SK-N-SH (cell line): ENCODE measurements around the gene MTURN. TPM values are rescaled to one million over a fixed set of nuclear protein-coding genes. Genes with fewer than 3 reads are reported as not detected.

ENCODE experiments used
- CTCF ChIA-PET: fragments of 300-600, 350-600 bp; formaldehyde crosslinking; extraction: SDS; loops from one replicate; lab custom pipeline; 2021; lab: Yijun Ruan, JAX
- POLR2A ChIA-PET: fragments of 350-600 bp; sonication (Branson Sonifier 250); formaldehyde crosslinking; extraction: SDS; loops from one replicate; lab custom pipeline; 2020; ENCODE audit warnings: antibody characterized with exemption, inconsistent platforms; lab: Yijun Ruan, JAX
- DNase-seq: peaks from one replicate; pipeline ENCODE4 v3.0.0; 2012
- H2AFZ ChIP-seq: fragments of 200-600 bp; sonication (generic); 2 replicates; pipeline ENCODE4 v1.8.1; 2016; ENCODE audit warnings: antibody characterized with exemption, mild to moderate bottlenecking, low read depth
- H3F3A ChIP-seq: fragments of 200-600 bp; sonication (generic); replicated peaks from 2 replicates; pipeline ENCODE3; 2016; ENCODE audit warnings: antibody characterized with exemption, mild to moderate bottlenecking; ENCODE audit not compliant: insufficient read depth
- H3K27ac ChIP-seq, 2 experiments: fragments of 200-500 bp in 1 of 2; fragments of 200-600 bp in 1 of 2; sonication (Bioruptor generic) in 1 of 2; sonication (generic), shearing (Covaris generic) in 1 of 2; 2 replicates each; pipeline versions ENCODE4 v1.5.1 to v1.6.1; 2014 to 2016; ENCODE audit warnings: low read depth in 2 of 2, inconsistent platforms in 1 of 2, low read length in 1 of 2, mild to moderate bottlenecking in 1 of 2, mixed read lengths in 1 of 2
- H3K27me3 ChIP-seq: fragments of 200-600 bp; sonication (generic), shearing (Covaris generic); 2 replicates; pipeline ENCODE4 v1.6.1; 2016; ENCODE audit warnings: mixed run types; ENCODE audit not compliant: insufficient read depth
- H3K36me3 ChIP-seq, 2 experiments: fragments of 200-500 bp in 1 of 2; fragments of 200-600 bp in 1 of 2; sonication (Bioruptor generic) in 1 of 2; sonication (generic) in 1 of 2; replicated peaks in 1 of 2; 2 replicates each; pipeline versions ENCODE3 to v1.5.1; 2014 to 2016; ENCODE audit warnings: low read length in 1 of 2, mild to moderate bottlenecking in 1 of 2; ENCODE audit not compliant: insufficient read depth in 2 of 2, control insufficient read depth in 1 of 2
- H3K4me1 ChIP-seq, 2 experiments: fragments of 200-500 bp in 1 of 2; fragments of 200-600 bp in 1 of 2; sonication (Bioruptor generic) in 1 of 2; sonication (generic), shearing (Covaris generic) in 1 of 2; 2 replicates each; pipeline versions ENCODE4 v1.5.1 to v1.6.1; 2014 to 2016; ENCODE audit warnings: low read depth in 1 of 2, low read length in 1 of 2, mixed run types in 1 of 2; ENCODE audit not compliant: insufficient read depth in 2 of 2, control insufficient read depth in 1 of 2
- H3K4me2 ChIP-seq: fragments of 200-600 bp; sonication (generic), shearing (Covaris generic); 2 replicates; pipeline ENCODE4 v1.6.1; 2017; ENCODE audit warnings: mixed run types
- H3K4me3 ChIP-seq, 2 experiments: fragments of 200-500 bp in 1 of 2; fragments of 200-600 bp in 1 of 2; sonication (Bioruptor generic) in 1 of 2; sonication (generic), shearing (Covaris generic) in 1 of 2; 2 replicates each; pipeline versions ENCODE4 v1.5.1 to v1.8.1; 2014 to 2016; ENCODE audit warnings: low read depth in 2 of 2, inconsistent platforms in 1 of 2, low read length in 1 of 2, mild to moderate bottlenecking in 1 of 2, mixed read lengths in 1 of 2, moderate library complexity in 1 of 2
- H3K79me2 ChIP-seq: fragments of 200-600 bp; sonication (generic); 2 replicates; pipeline ENCODE4 v1.8.1; 2017; ENCODE audit warnings: mild to moderate bottlenecking; ENCODE audit not compliant: insufficient read depth
- H3K9ac ChIP-seq: fragments of 200-600 bp; sonication (generic); 2 replicates; pipeline ENCODE4 v1.6.1; 2017; ENCODE audit warnings: mixed run types
- H3K9me2 ChIP-seq: fragments of 200-600 bp; sonication (generic); 2 replicates; pipeline ENCODE4 v1.6.1; 2017; ENCODE audit warnings: mixed run types
- H3K9me3 ChIP-seq: fragments of 200-600 bp; sonication (generic); 2 replicates; pipeline ENCODE4 v1.6.1; 2017; ENCODE audit warnings: mixed run types, mild to moderate bottlenecking, moderate library complexity
- H4K20me1 ChIP-seq: fragments of 200-600 bp; sonication (generic); 2 replicates; pipeline ENCODE4 v1.6.1; 2017; ENCODE audit warnings: mild to moderate bottlenecking, mixed run types; ENCODE audit not compliant: insufficient read depth
- ELF1 ChIP-seq: IDR thresholded peaks from 2 replicates; pipeline ENCODE4 v1.4.0; 2012
- FOSL2 ChIP-seq: IDR thresholded peaks from 2 replicates; pipeline ENCODE4 v1.4.0; 2012; ENCODE audit warnings: low read depth, mild to moderate bottlenecking, moderate library complexity, borderline replicate concordance
- FOXJ3 ChIP-seq: sonication (generic); formaldehyde crosslinking; IDR thresholded peaks from 2 replicates; pipeline ENCODE4 v1.5.1; 2020; ENCODE audit warnings: mild to moderate bottlenecking, missing genetic modification reagents
- FOXM1 ChIP-seq: IDR thresholded peaks from 2 replicates; pipeline ENCODE4 v1.4.0; 2012; ENCODE audit warnings: low read depth, mild to moderate bottlenecking
- NFIC ChIP-seq: IDR thresholded peaks from 2 replicates; pipeline ENCODE4 v1.4.0; 2012; ENCODE audit warnings: borderline replicate concordance
- NRF1 ChIP-seq: IDR thresholded peaks from 2 replicates; pipeline ENCODE4 v1.6.1; 2012; ENCODE audit warnings: low read depth, mild to moderate bottlenecking, low read length
- POLR2AphosphoS5 ChIP-seq: IDR thresholded peaks from 2 replicates; pipeline ENCODE4 v1.6.1; 2012; ENCODE audit warnings: low read depth, low read length
- REST ChIP-seq: IDR thresholded peaks from 2 replicates; pipeline ENCODE4 v1.6.1; 2012; ENCODE audit warnings: mild to moderate bottlenecking, low read depth, low read length, moderate library complexity
- TAF1 ChIP-seq: IDR thresholded peaks from 2 replicates; pipeline ENCODE4 v1.6.1; 2012; ENCODE audit warnings: low read depth, mild to moderate bottlenecking, low read length, moderate library complexity, borderline replicate concordance
- TCF12 ChIP-seq: IDR thresholded peaks from 2 replicates; pipeline ENCODE4 v1.4.0; 2012
- USF2 ChIP-seq: fragments of 150-350 bp; IDR thresholded peaks from 2 replicates; pipeline ENCODE4 v1.6.1; 2017; ENCODE audit warnings: antibody characterized with exemption, low read length, low read depth, borderline replicate concordance
- WGBS: methylation state at CpG from one replicate; pipeline ENCODE4 v1.1.6; 2017; ENCODE audit warnings: low lambda C conversion rate; 5-methylcytosine and 5-hydroxymethylcytosine counted together
- polyA plus RNA-seq, 3 experiments: library from polyadenylated mRNA; depleted of rRNA; stranded (reverse); fragments of >200 nt; gene quantifications; 2 replicates each; pipeline ENCODE4 v1.2.3, GENCODE V29; 2012

The MTURN gene
- polyA plus RNA-seq, 1 of the 3 experiments (the other 2 are of a cell fraction) = 9.0 TPM

GRCh38 chr7:30180718-30181117 lies 45.9 kb downstream of the MTURN start:
- Histone ChIP-seq H3K27me3 (no peaks in the 10 kb centered on the region), H3K9ac (no peak overlapping the region), H3K9me3 (no peaks in the 10 kb centered on the region), H3K79me2 (no peaks in the 10 kb centered on the region), H3F3A (no peaks in the 10 kb centered on the region), H3K36me3 (no peaks in the 10 kb centered on the region), H3K27ac (no peak overlapping the region), H3K4me1 (peaks cover 0 to 2% of the 10 kb centered on the region in 2 experiments; a peak in 1 of 4 replicates), H3K4me3 (no peak overlapping the region), H3K4me2 (no peak overlapping the region), H2AFZ (no peak overlapping the region), H4K20me1 (no peaks in the 10 kb centered on the region), H3K9me2 (no peaks in the 10 kb centered on the region)
- DNase-seq = no peak
- WGBS = 94% methylated on average over 2 of the region's 2 CpGs
- POLR2A ChIA-PET = no interaction called here
- CTCF ChIA-PET = no interaction called here
- TF ChIP-seq NRF1 (no peak), FOXM1 (no peak), TAF1 (no peak), ELF1 (no peak)

GRCh38 chr7:30181211-30181610 lies 46.4 kb downstream of the MTURN start:
- Histone ChIP-seq H3K9me2 (no peaks in the 10 kb centered on the region), H3K27ac (no peak overlapping the region), H3K79me2 (no peaks in the 10 kb centered on the region), H3K36me3 (no peaks in the 10 kb centered on the region), H3F3A (no peaks in the 10 kb centered on the region), H3K27me3 (no peaks in the 10 kb centered on the region), H3K4me3 (no peak overlapping the region), H3K4me2 (no peak overlapping the region), H3K4me1 (peaks cover 0 to 2% of the 10 kb centered on the region in 2 experiments; a peak in 1 of 4 replicates), H4K20me1 (no peaks in the 10 kb centered on the region), H2AFZ (no peak overlapping the region), H3K9ac (no peak overlapping the region), H3K9me3 (no peaks in the 10 kb centered on the region)
- ChIA-PET POLR2A (no interaction called here), CTCF (interaction anchor here (1.4 to 3.6 kb wide), 3 partner anchors 8 to 260 kb away, joined by 4 to 12 read pairs (median 7); no protein-coding TSS in a partner anchor)
- 79% methylated on average over 6 of the region's 6 CpGs for WGBS
- DNase-seq = no peak
- TF ChIP-seq NRF1 (no peak), TAF1 (no peak), USF2 (no peak), FOSL2 (no peak), REST (no peak), POLR2AphosphoS5 (no peak), FOXJ3 (CRISPR knock-in tag) (no peak), TCF12 (no peak), NFIC (no peak)
